ENCODE results near the gene CFAP54.
"Not testable (repeated sequence)": the region's sequence is repeated elsewhere in the genome, so short reads cannot be mapped to it uniquely, and the experiment has no call there.

CFAP54 gene

GRCh38 chr12:96482086-96482485, 7.3 kb upstream of the CFAP54 start:
- Histone ChIP-seq H3K36me3 (ENCODE audit: control insufficient read depth in 2 of 2, insufficient read depth in 2 of 2, low read length in 2 of 2) (no peaks in the 10 kb centered on the region), H3K27ac (ENCODE audit: low read length) (no peak overlapping the region)

DNA sequence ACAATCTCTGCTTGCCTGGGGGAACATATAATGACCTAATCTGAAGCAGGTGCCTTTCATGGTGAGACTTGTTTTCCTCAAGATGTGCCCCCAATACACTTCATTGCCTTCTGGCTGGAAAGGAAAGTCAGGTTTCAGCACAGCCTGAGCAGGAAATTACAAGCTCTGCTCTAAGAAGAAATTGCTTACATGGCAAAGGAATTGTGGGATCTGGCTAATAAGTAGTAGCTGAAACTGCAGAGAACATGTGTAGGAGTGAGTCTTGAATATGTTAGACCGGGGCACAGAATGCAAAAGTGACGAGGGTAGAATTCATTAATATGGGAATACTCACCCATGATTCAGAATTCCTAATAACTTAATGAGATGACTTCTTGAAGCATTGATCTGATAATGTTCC, 6.3 kb upstream of the CFAP54 start:
- Histone ChIP-seq H3K27ac (ENCODE audit: low read length) (no peak overlapping the region), H3K36me3 (ENCODE audit: control insufficient read depth in 2 of 2, insufficient read depth in 2 of 2, low read length in 2 of 2) (no peaks in the 10 kb centered on the region), H3K4me3 (ENCODE audit: low read length in 2 of 2) (no peak overlapping the region), H3K27me3 (ENCODE audit: control insufficient read depth in 1 of 2, insufficient read depth in 2 of 2, low read length in 2 of 2) (no peaks in the 10 kb centered on the region), H3K9me3 (ENCODE audit: control insufficient read depth in 2 of 2, low read length in 2 of 2) (no peaks in the 10 kb centered on the region), H3K4me1 (ENCODE audit: control insufficient read depth, insufficient read depth, low read length) (no peaks in the 10 kb centered on the region), H3K9ac (ENCODE audit: low read length in 2 of 2) (no peak overlapping the region)

More at GRCh38 chr12:96482086-96482485, 7.3 kb upstream of the CFAP54 start:
- no peak overlapping the region for H3K4me3 ChIP-seq (ENCODE audit: low read length in 2 of 2)
- no peaks in the 10 kb centered on the region for H3K27me3 ChIP-seq (ENCODE audit: control insufficient read depth in 1 of 2, insufficient read depth in 2 of 2, low read length in 2 of 2)
- no peaks in the 10 kb centered on the region for H3K9me3 ChIP-seq (ENCODE audit: control insufficient read depth in 2 of 2, low read length in 2 of 2)
- H3K4me1 ChIP-seq (ENCODE audit: control insufficient read depth, insufficient read depth, low read length) = no peaks in the 10 kb centered on the region
- H3K9ac ChIP-seq (ENCODE audit: low read length in 2 of 2) = no peak overlapping the region

DNA sequence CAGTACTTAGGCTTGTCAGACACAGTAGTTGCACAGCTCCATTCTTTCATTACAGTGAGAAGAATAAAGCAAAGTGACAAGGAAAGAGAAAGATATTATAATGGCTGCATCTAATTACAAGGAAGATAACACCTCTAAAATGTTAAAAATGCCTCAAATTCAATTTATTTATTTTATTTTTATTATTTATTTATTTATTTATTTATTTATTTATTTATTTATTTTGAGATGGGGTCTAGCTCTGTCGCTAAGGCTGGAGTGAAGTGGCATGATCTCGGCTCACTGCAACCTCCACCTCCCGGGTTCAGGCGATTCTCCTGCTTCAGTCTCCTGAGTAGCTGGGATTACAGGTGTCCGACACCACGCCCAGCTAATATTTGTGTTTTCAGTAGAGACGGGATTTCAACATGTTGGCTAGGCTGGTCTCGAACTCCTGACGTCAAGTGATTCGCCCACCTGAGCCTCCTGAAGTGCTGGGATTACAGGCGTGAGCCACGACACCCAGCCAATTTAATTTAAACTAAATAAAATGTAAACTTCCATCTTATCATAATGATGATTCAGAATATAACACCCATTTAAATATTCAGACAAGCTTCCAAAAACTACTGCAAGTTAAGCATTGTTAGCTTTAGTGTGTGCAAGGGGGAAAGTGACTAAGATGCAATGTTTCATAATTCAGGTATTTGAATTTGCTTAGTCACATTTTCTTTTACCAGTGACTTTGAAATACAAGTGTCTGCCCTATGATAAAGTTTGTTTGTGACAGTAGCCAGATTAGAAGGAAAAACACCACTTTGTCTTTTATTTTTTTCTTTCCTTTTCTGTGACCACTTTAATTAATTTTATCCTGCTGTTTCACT, 2.4 kb upstream of the CFAP54 start:
- Histone ChIP-seq H3K36me3 (ENCODE audit: control insufficient read depth in 2 of 2, insufficient read depth in 2 of 2, low read length in 2 of 2) (no peaks in the 10 kb centered on the region), H3K4me1 (ENCODE audit: control insufficient read depth, insufficient read depth, low read length) (peaks cover 4% of the 10 kb centered on the region), H3K9me3 (ENCODE audit: control insufficient read depth in 2 of 2, low read length in 2 of 2) (no peaks in the 10 kb centered on the region), H3K4me3 (ENCODE audit: low read length in 2 of 2) (no peak overlapping the region), H3K27ac (ENCODE audit: low read length) (no peak overlapping the region), H3K9ac (ENCODE audit: low read length in 2 of 2) (no peak overlapping the region), H3K27me3 (ENCODE audit: control insufficient read depth in 1 of 2, insufficient read depth in 2 of 2, low read length in 2 of 2) (no peaks in the 10 kb centered on the region)

DNA sequence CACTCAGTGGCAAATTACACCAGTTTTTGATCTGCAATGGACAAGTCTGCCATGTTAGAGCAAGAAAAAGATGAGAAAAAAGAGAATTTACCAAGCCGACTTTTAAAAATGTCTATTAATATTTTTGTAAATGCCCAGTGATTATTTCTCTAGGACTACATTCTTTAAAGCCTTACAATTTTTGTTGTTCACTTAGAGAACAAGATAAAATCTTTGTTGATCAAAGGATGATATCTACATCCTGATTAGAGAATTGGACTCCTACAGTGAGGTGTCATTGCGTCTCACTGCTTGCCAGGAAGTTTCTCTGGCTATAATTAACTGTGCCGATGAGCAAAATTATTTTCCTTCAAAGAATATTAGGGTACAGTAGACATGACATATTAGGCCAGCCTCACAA, 1.7 kb upstream of the CFAP54 start:
- H3K4me1 ChIP-seq (ENCODE audit: control insufficient read depth, insufficient read depth, low read length) = peaks cover 4% of the 10 kb centered on the region
- no peak overlapping the region for H3K4me3 ChIP-seq (ENCODE audit: low read length in 2 of 2)
- no peaks in the 10 kb centered on the region for H3K27me3 ChIP-seq (ENCODE audit: control insufficient read depth in 1 of 2, insufficient read depth in 2 of 2, low read length in 2 of 2)
- no peaks in the 10 kb centered on the region for H3K9me3 ChIP-seq (ENCODE audit: control insufficient read depth in 2 of 2, low read length in 2 of 2)
- H3K9ac ChIP-seq (ENCODE audit: low read length in 2 of 2) = no peak overlapping the region
- no peaks in the 10 kb centered on the region for H3K36me3 ChIP-seq (ENCODE audit: control insufficient read depth in 2 of 2, insufficient read depth in 2 of 2, low read length in 2 of 2)
- H3K27ac ChIP-seq (ENCODE audit: low read length) = no peak overlapping the region

DNA sequence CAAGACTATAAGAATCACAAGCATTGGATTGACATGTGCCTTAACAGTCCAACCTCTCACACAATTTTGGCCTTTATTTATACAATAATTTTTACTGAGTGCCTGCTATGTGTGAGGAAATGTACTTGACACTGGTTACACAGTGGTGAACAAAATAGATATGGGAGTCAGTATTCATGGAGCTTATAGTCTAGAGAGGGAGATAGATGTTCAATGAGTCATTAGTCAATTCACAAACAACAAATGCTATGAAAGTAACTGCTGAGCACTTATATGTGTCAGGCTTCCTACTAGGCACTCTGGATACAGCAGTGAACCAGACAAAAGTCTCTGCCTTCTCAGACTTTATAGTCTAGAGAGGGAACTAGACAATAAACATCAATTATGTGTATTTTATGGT, 3.7 kb downstream of the CFAP54 start:
- H3K9ac ChIP-seq (ENCODE audit: low read length in 2 of 2) = no peak overlapping the region
- H3K27me3 ChIP-seq (ENCODE audit: control insufficient read depth in 1 of 2, insufficient read depth in 2 of 2, low read length in 2 of 2) = no peaks in the 10 kb centered on the region

DNA sequence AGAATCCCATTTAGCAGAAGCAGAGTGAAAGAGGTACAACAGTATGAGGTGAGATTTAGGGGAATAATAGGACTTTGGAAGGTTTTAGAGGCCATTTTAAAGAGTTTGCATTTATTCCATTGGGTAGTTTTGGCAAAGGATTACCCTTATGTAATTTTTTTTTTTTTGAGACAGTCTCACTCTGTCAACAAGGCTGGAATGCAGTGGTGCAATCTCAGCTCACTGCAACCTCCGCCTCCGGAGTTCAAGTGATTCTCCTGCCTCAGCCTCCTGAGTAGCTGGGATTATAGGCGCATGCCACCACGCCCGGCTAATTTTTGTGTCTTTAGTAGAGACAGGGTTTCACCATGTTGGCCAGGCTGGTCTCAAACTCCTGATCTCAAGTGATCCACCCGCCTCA, 4.8 kb downstream of the CFAP54 start:
- not testable (repeated sequence) for H3K4me1 ChIP-seq (ENCODE audit: control insufficient read depth, insufficient read depth, low read length); H3K9ac ChIP-seq (ENCODE audit: low read length in 2 of 2); H3K36me3 ChIP-seq (ENCODE audit: control insufficient read depth in 2 of 2, insufficient read depth in 2 of 2, low read length in 2 of 2); H3K27me3 ChIP-seq (ENCODE audit: control insufficient read depth in 1 of 2, insufficient read depth in 2 of 2, low read length in 2 of 2); H3K27ac ChIP-seq (ENCODE audit: low read length); H3K9me3 ChIP-seq (ENCODE audit: control insufficient read depth in 2 of 2, low read length in 2 of 2); H3K4me3 ChIP-seq (ENCODE audit: low read length in 2 of 2)

More for the DNA sequence above, 3.7 kb downstream of the CFAP54 start:
- Histone ChIP-seq H3K4me1 (ENCODE audit: control insufficient read depth, insufficient read depth, low read length) (peaks cover 4% of the 10 kb centered on the region), H3K36me3 (ENCODE audit: control insufficient read depth in 2 of 2, insufficient read depth in 2 of 2, low read length in 2 of 2) (no peaks in the 10 kb centered on the region), H3K27ac (ENCODE audit: low read length) (no peak overlapping the region), H3K4me3 (ENCODE audit: low read length in 2 of 2) (no peak overlapping the region), H3K9me3 (ENCODE audit: control insufficient read depth in 2 of 2, low read length in 2 of 2) (no peaks in the 10 kb centered on the region)

- Histone ChIP-seq H3K9ac (ENCODE audit: low read length in 2 of 2) (no peak overlapping the region), H3K36me3 (ENCODE audit: control insufficient read depth in 2 of 2, insufficient read depth in 2 of 2, low read length in 2 of 2) (no peaks in the 10 kb centered on the region), H3K4me1 (ENCODE audit: control insufficient read depth, insufficient read depth, low read length) (no peaks in the 10 kb centered on the region), H3K27ac (ENCODE audit: low read length) (no peak overlapping the region), H3K9me3 (ENCODE audit: control insufficient read depth in 2 of 2, low read length in 2 of 2) (no peaks in the 10 kb centered on the region), H3K27me3 (ENCODE audit: control insufficient read depth in 1 of 2, insufficient read depth in 2 of 2, low read length in 2 of 2) (no peaks in the 10 kb centered on the region), H3K4me3 (ENCODE audit: low read length in 2 of 2) (no peak overlapping the region)
Observed at GRCh38 chr12:96495155-96495554, 5.8 kb downstream of the CFAP54 start.

DNA sequence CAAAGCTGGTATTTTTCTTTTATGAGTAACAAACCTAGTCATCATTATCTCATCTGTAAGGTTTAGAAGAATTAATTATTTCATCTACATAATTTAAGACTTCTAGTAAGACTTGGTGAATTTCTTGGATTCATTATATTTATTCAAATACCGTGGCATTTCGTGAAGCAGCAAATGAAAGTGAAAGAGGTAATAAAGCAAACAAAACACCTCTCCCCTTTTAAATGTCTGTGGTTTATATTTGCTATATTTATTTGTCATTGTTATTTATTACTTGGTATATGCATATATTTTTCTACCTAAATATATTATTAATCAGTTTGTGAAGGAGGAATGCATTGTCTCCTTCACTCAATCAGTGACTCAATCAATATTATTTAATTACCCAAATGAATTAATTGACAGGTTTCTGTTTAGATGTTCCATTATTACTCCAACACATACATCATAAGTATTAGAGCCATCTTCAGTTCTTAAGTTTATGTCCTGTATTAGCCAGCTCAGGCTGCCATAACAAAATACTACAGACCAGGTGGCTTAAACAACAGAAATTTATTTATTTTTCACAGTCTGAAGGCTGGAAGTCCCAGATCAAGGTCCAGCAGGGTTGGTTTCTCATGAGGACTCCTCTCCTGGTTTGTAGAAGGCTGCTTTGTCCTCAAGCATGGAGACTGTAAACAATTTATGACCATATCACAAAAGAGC, 6.6 kb downstream of the CFAP54 start:
- Histone ChIP-seq H3K36me3 (ENCODE audit: control insufficient read depth in 2 of 2, insufficient read depth in 2 of 2, low read length in 2 of 2) (no peaks in the 10 kb centered on the region), H3K4me1 (ENCODE audit: control insufficient read depth, insufficient read depth, low read length) (no peaks in the 10 kb centered on the region), H3K27ac (ENCODE audit: low read length) (no peak overlapping the region), H3K9ac (ENCODE audit: low read length in 2 of 2) (no peak overlapping the region), H3K9me3 (ENCODE audit: control insufficient read depth in 2 of 2, low read length in 2 of 2) (no peaks in the 10 kb centered on the region), H3K27me3 (ENCODE audit: control insufficient read depth in 1 of 2, insufficient read depth in 2 of 2, low read length in 2 of 2) (no peaks in the 10 kb centered on the region), H3K4me3 (ENCODE audit: low read length in 2 of 2) (no peak overlapping the region)

- Histone ChIP-seq H3K9ac (ENCODE audit: low read length in 2 of 2) (no peak overlapping the region), H3K27me3 (ENCODE audit: control insufficient read depth in 1 of 2, insufficient read depth in 2 of 2, low read length in 2 of 2) (no peaks in the 10 kb centered on the region), H3K4me3 (ENCODE audit: low read length in 2 of 2) (no peak overlapping the region), H3K36me3 (ENCODE audit: control insufficient read depth in 2 of 2, insufficient read depth in 2 of 2, low read length in 2 of 2) (no peaks in the 10 kb centered on the region), H3K27ac (ENCODE audit: low read length) (no peak overlapping the region), H3K9me3 (ENCODE audit: control insufficient read depth in 2 of 2, low read length in 2 of 2) (no peaks in the 10 kb centered on the region), H3K4me1 (ENCODE audit: control insufficient read depth, insufficient read depth, low read length) (no peaks in the 10 kb centered on the region)
Observed at GRCh38 chr12:96496944-96497343, 7.6 kb downstream of the CFAP54 start.

DNA sequence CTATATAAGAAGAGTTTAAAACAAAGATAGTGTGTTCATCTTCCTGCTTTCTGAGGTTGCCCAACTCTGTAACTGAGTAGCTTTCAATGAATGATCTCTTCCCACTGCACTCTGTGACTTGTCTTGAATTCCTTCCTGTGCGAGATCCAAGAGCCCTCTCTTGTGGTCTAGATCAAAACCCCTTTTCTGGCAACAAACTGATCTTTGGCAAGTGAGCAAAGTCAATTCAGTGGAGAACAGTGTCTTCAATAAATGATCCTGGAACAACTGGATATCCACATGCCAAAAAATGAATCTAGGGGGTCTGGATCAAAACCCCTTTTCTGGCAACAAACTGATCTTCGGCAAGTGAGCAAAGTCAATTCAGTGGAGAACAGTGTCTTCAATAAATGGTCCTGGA, 8.5 kb downstream of the CFAP54 start:
- Histone ChIP-seq H3K27ac (ENCODE audit: low read length) (no peak overlapping the region), H3K4me1 (ENCODE audit: control insufficient read depth, insufficient read depth, low read length) (no peaks in the 10 kb centered on the region), H3K9ac (ENCODE audit: low read length in 2 of 2) (no peak overlapping the region), H3K9me3 (ENCODE audit: control insufficient read depth in 2 of 2, low read length in 2 of 2) (no peaks in the 10 kb centered on the region), H3K36me3 (ENCODE audit: control insufficient read depth in 2 of 2, insufficient read depth in 2 of 2, low read length in 2 of 2) (no peaks in the 10 kb centered on the region), H3K27me3 (ENCODE audit: control insufficient read depth in 1 of 2, insufficient read depth in 2 of 2, low read length in 2 of 2) (no peaks in the 10 kb centered on the region), H3K4me3 (ENCODE audit: low read length in 2 of 2) (no peak overlapping the region)

- Histone ChIP-seq H3K4me1 (ENCODE audit: control insufficient read depth, insufficient read depth, low read length) (no peaks in the 10 kb centered on the region), H3K9ac (ENCODE audit: low read length in 2 of 2) (no peak overlapping the region), H3K9me3 (ENCODE audit: control insufficient read depth in 2 of 2, low read length in 2 of 2) (no peaks in the 10 kb centered on the region), H3K27ac (ENCODE audit: low read length) (no peak overlapping the region), H3K27me3 (ENCODE audit: control insufficient read depth in 1 of 2, insufficient read depth in 2 of 2, low read length in 2 of 2) (no peaks in the 10 kb centered on the region), H3K4me3 (ENCODE audit: low read length in 2 of 2) (no peak overlapping the region), H3K36me3 (ENCODE audit: control insufficient read depth in 2 of 2, insufficient read depth in 2 of 2, low read length in 2 of 2) (no peaks in the 10 kb centered on the region)
Observed at GRCh38 chr12:96500693-96501092, 11.3 kb downstream of the CFAP54 start.
